GM18507 (cell line): ENCODE data around the gene TRIM25.
A peak's percentile ranks its signal among the peaks of the same experiment; 100 is the strongest.

Source experiments
- DNase-seq: peaks from one replicate; pipeline ENCODE4 v3.0.0; 2011; ENCODE audit warnings: low read depth; ENCODE audit not compliant: insufficient read length; ENCODE audit errors: extremely low spot score
- FAIRE-seq: peaks from 2 replicates; lab custom pipeline; 2011; peaks lifted over from hg19 to GRCh38; lab: Jason Lieb, UNC

The TRIM25 gene

GRCh38 chr17:56879280-56879679 is 34.6 kb downstream of the TRIM25 start:
- FAIRE-seq (no peak), DNase-seq (no peak)

- DNase-seq = no peak
- no peak for FAIRE-seq
Measured at GRCh38 chr17:56876766-56877179, 37.1 kb downstream of the TRIM25 start.

GRCh38 chr17:56870081-56870651 is 43.7 kb downstream of the TRIM25 start:
- peak; percentile 15 for FAIRE-seq

GRCh38 chr17:56868716-56869115 is 45.1 kb downstream of the TRIM25 start:
- FAIRE-seq = no peak

More at GRCh38 chr17:56870081-56870651, 43.7 kb downstream of the TRIM25 start:
- no peak for DNase-seq

GRCh38 chr17:56867948-56868376 is 45.9 kb downstream of the TRIM25 start:
- no peak for DNase-seq

More at GRCh38 chr17:56868716-56869115, 45.1 kb downstream of the TRIM25 start:
- no peak for DNase-seq

GRCh38 chr17:56866496-56866895 is 47.4 kb downstream of the TRIM25 start:
- FAIRE-seq (no peak), DNase-seq (no peak)

More at GRCh38 chr17:56867948-56868376, 45.9 kb downstream of the TRIM25 start:
- no peak for FAIRE-seq

GRCh38 chr17:56866076-56866475 is 47.8 kb downstream of the TRIM25 start:
- FAIRE-seq (no peak), DNase-seq (no peak)

GRCh38 chr17:56863974-56864373 is 49.9 kb downstream of the TRIM25 start:
- DNase-seq (no peak), FAIRE-seq (no peak)

- DNase-seq (no peak), FAIRE-seq (no peak)
Measured at GRCh38 chr17:56861899-56862298, 52.0 kb downstream of the TRIM25 start.

- FAIRE-seq = no peak
- no peak for DNase-seq
Measured at GRCh38 chr17:56851008-56851407, 62.8 kb downstream of the TRIM25 start.

GRCh38 chr17:56850591-56850990 is 63.3 kb downstream of the TRIM25 start:
- DNase-seq = no peak
- no peak for FAIRE-seq

GRCh38 chr17:56849131-56849530 is 64.7 kb downstream of the TRIM25 start:
- DNase-seq (no peak), FAIRE-seq (no peak)

- DNase-seq (no peak), FAIRE-seq (no peak)
Measured at GRCh38 chr17:56847106-56847505, 66.7 kb downstream of the TRIM25 start.

- DNase-seq (no peak), FAIRE-seq (peak; percentile 44)
Measured at GRCh38 chr17:56845934-56846333, 67.9 kb downstream of the TRIM25 start.

- DNase-seq (no peak), FAIRE-seq (no peak)
Measured at GRCh38 chr17:56842577-56842976, 71.3 kb downstream of the TRIM25 start.

GRCh38 chr17:56838687-56839086 is 75.2 kb downstream of the TRIM25 start:
- FAIRE-seq (no peak), DNase-seq (no peak)
